HEK293 (cell line): ENCODE measurements around the gene INS.

ENCODE experiments used
- CTCF ChIA-PET: fragments of 350-600 bp; formaldehyde crosslinking; extraction: SDS; loops from one replicate; lab custom pipeline; 2021; ENCODE audit warnings: antibody characterized with exemption; lab: Yijun Ruan, JAX
- POLR2A ChIA-PET: fragments of 300-600 bp; formaldehyde crosslinking; extraction: SDS; loops from one replicate; lab custom pipeline; 2020; ENCODE audit warnings: antibody characterized with exemption, inconsistent platforms; lab: Yijun Ruan, JAX
- H3K27ac ChIP-seq: fragments of 200-500 bp; sonication (Bioruptor generic); 2 replicates; pipeline ENCODE4 v1.5.1; 2014; ENCODE audit warnings: low read depth, low read length, control low read depth, inconsistent platforms; ENCODE audit errors: extremely low read depth
- H3K36me3 ChIP-seq, 2 experiments: fragments of 200-500 bp in 1 of 2; sonication (Bioruptor generic) in 1 of 2; 1 replicate in 1 of 2; 2 replicates in 1 of 2; pipeline ENCODE4 v1.5.1; 2014 to 2017; ENCODE audit warnings: inconsistent platforms in 2 of 2, low read length in 2 of 2; ENCODE audit not compliant: control insufficient read depth in 2 of 2, insufficient read depth in 1 of 2
- H3K4me1 ChIP-seq: fragments of 200-500 bp; sonication (Bioruptor generic); 2 replicates; pipeline ENCODE4 v1.5.1; 2014; ENCODE audit warnings: mild to moderate bottlenecking, low read length, inconsistent platforms; ENCODE audit not compliant: control insufficient read depth, insufficient read depth
- H3K4me3 ChIP-seq: 2 replicates; pipeline ENCODE4 v1.5.1; 2011; ENCODE audit warnings: low read depth, mild to moderate bottlenecking, control low read depth, low read length, moderate library complexity
- H3K9me3 ChIP-seq: fragments of 200-500 bp; sonication (Bioruptor generic); 2 replicates; pipeline ENCODE4 v1.5.1; 2014; ENCODE audit warnings: low read depth, low read length, inconsistent platforms; ENCODE audit not compliant: control insufficient read depth, insufficient read depth
- GLIS1 ChIP-seq: fragments of 450-650 bp; formaldehyde crosslinking; IDR thresholded peaks from 2 replicates; pipeline ENCODE4 v1.5.1; 2016; ENCODE audit warnings: missing biosample characterization, missing genetic modification characterization
- GLIS2 ChIP-seq: fragments of 450-650 bp; formaldehyde crosslinking; IDR thresholded peaks from 2 replicates; pipeline ENCODE4 v1.5.1; 2016; ENCODE audit warnings: missing biosample characterization, missing genetic modification characterization
- HOXD13 ChIP-seq: sonication (generic); formaldehyde crosslinking; IDR thresholded peaks from 2 replicates; pipeline ENCODE4 v1.8.0; 2022; ENCODE audit warnings: missing genetic modification reagents, borderline replicate concordance
- IKZF3 ChIP-seq: fragments of 450-650 bp; IDR thresholded peaks from 2 replicates; pipeline ENCODE4 v1.5.0; 2018; ENCODE audit warnings: missing biosample characterization, mild to moderate bottlenecking, missing genetic modification characterization, moderate library complexity
- KLF8 ChIP-seq: fragments of 450-650 bp; formaldehyde crosslinking; IDR thresholded peaks from 2 replicates; pipeline ENCODE4 v1.5.1; 2016; ENCODE audit warnings: missing biosample characterization, missing genetic modification characterization
- SP2 ChIP-seq: fragments of 450-650 bp; formaldehyde crosslinking; IDR thresholded peaks from 2 replicates; pipeline ENCODE4 v1.5.1; 2016; ENCODE audit warnings: missing biosample characterization, missing genetic modification characterization
- SP7 ChIP-seq: fragments of 450-650 bp; formaldehyde crosslinking; IDR thresholded peaks from 2 replicates; pipeline ENCODE4 v1.5.1; 2016; ENCODE audit warnings: missing biosample characterization, missing genetic modification characterization
- ZFP69B ChIP-seq: fragments of 450-650 bp; formaldehyde crosslinking; IDR thresholded peaks from 2 replicates; pipeline ENCODE4 v1.5.1; 2016; ENCODE audit warnings: missing biosample characterization, missing genetic modification characterization
- ZNF19 ChIP-seq: fragments of 450-650 bp; formaldehyde crosslinking; IDR thresholded peaks from 2 replicates; pipeline ENCODE4; 2016; ENCODE audit warnings: missing biosample characterization, missing genetic modification characterization, low read depth
- ZNF214 ChIP-seq: fragments of 450-650 bp; formaldehyde crosslinking; IDR thresholded peaks from 2 replicates; pipeline ENCODE4 v1.5.1; 2017; ENCODE audit warnings: missing biosample characterization, mild to moderate bottlenecking, missing genetic modification characterization, borderline replicate concordance
- ZNF366 ChIP-seq: fragments of 450-650 bp; formaldehyde crosslinking; conservative IDR thresholded peaks from 2 replicates; pipeline ENCODE4 v1.5.1; 2016; ENCODE audit warnings: missing biosample characterization, missing genetic modification characterization
- ZNF426 ChIP-seq: fragments of 450-650 bp; formaldehyde crosslinking; IDR thresholded peaks from 2 replicates; pipeline ENCODE4 v1.5.1; 2017; ENCODE audit warnings: missing biosample characterization, missing genetic modification characterization, mild to moderate bottlenecking, inconsistent platforms, moderate library complexity
- ZNF48 ChIP-seq: fragments of 450-650 bp; formaldehyde crosslinking; IDR thresholded peaks from 2 replicates; pipeline ENCODE4 v1.5.1; 2016; ENCODE audit warnings: missing biosample characterization, missing genetic modification characterization
- ZNF623 ChIP-seq: fragments of 450-650 bp; formaldehyde crosslinking; IDR thresholded peaks from 2 replicates; pipeline ENCODE4 v1.5.1; 2016; ENCODE audit warnings: missing biosample characterization, missing genetic modification characterization
- ZNF645 ChIP-seq: fragments of 450-650 bp; formaldehyde crosslinking; IDR thresholded peaks from 2 replicates; pipeline ENCODE4; 2016; ENCODE audit warnings: missing biosample characterization, missing genetic modification characterization
- ZNF654 ChIP-seq: fragments of 450-650 bp; formaldehyde crosslinking; IDR thresholded peaks from 2 replicates; pipeline ENCODE4 v1.5.1; 2016; ENCODE audit warnings: low read depth, missing biosample characterization, missing genetic modification characterization
- ZNF660 ChIP-seq: fragments of 450-650 bp; IDR thresholded peaks from 2 replicates; pipeline ENCODE4 v1.5.1; 2018; ENCODE audit warnings: missing biosample characterization, mild to moderate bottlenecking, missing genetic modification characterization
- ZNF664 ChIP-seq: fragments of 450-650 bp; formaldehyde crosslinking; IDR thresholded peaks from 2 replicates; pipeline ENCODE4 v1.5.1; 2016; ENCODE audit warnings: missing biosample characterization, missing genetic modification characterization
- ZSCAN5A ChIP-seq: fragments of 450-650 bp; formaldehyde crosslinking; IDR thresholded peaks from 2 replicates; pipeline ENCODE4 v1.5.1; 2016; ENCODE audit warnings: missing biosample characterization, missing genetic modification characterization
- TF ChIP-seq, protein P1 (sequence below): fragments of 450-650 bp; formaldehyde crosslinking; IDR thresholded peaks from 2 replicates; pipeline ENCODE4 v1.5.1; 2016; ENCODE audit warnings: missing biosample characterization, missing genetic modification characterization

INS gene

DNA sequence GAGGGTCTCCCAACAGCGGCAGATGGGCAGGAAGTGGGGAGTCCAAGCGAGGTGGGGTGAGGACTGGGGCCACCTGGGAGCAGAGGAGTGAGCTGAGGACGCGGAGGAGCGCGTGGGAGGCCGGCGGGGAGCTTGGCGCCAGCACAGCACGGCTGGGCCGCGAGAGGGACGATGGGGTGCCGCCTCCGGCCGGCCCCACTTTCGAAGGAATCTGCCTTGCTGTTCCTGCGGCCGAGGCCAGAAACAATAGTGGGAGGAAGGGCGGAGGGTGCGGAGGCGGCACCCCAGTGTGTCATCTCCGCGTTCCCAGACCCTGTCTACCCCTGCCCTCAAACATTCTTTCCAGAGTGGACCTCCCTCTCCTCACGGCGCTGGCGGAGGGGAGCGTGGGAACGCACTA lies 5.5 kb downstream of the INS start:
- Histone ChIP-seq H3K9me3 (no peaks in the 10 kb centered on the region), H3K4me1 (no peaks in the 10 kb centered on the region), H3K4me3 (no peak overlapping the region), H3K27ac (no peak overlapping the region), H3K36me3 (no peaks in the 10 kb centered on the region)
- no peak for TF ChIP-seq ZNF214 (tag by site-specific recombination)
- TF ChIP-seq ZNF654, result no peak
- TF ChIP-seq ZSCAN5A (tag by site-specific recombination), result no peak
- no peak for TF ChIP-seq ZNF19 (tag by site-specific recombination)
- TF ChIP-seq ZNF664 (tag by site-specific recombination), result no peak
- no peak for TF ChIP-seq SP7
- no peak for TF ChIP-seq ZNF660 (tag by site-specific recombination)
- TF ChIP-seq IKZF3 (tag by site-specific recombination), result no peak
- TF ChIP-seq GLIS2 (tag by site-specific recombination), result no peak
- no peak for TF ChIP-seq ZFP69B (tag by site-specific recombination)
- no peak for TF ChIP-seq SP2 (tag by site-specific recombination)
- no peak for TF ChIP-seq KLF8 (tag by site-specific recombination)
- no peak for TF ChIP-seq HOXD13
- ChIA-PET CTCF (interaction anchor here (0.6 to 10.0 kb wide), 23 partner anchors 8 to 518 kb away, joined by 3 to 119 read pairs (median 5); partner anchors contain the start of genes H19 and TNNI2), POLR2A (interaction anchor here (0.6 to 1.3 kb wide), 3 partner anchors 118 to 1681 kb away, joined by 3 to 10 read pairs (median 5); no protein-coding TSS in a partner anchor)

GRCh38 chr11:2154889-2155288 lies 6.1 kb downstream of the INS start:
- ChIA-PET POLR2A (no interaction called here), CTCF (interaction anchor here (0.6 to 10.0 kb wide), 10 partner anchors 13 to 503 kb away, joined by 3 to 428 read pairs (median 10); partner anchors contain the start of genes H19 and TNNI2)
- TF ChIP-seq ZNF426 (tag by site-specific recombination) (no peak), GLIS1 (peak; percentile 56), ZNF48 (tag by site-specific recombination) (no peak), ZNF623 (tag by site-specific recombination) (no peak), ZNF366 (no peak), ZNF645 (no peak)
- TF ChIP-seq, protein P1, sequence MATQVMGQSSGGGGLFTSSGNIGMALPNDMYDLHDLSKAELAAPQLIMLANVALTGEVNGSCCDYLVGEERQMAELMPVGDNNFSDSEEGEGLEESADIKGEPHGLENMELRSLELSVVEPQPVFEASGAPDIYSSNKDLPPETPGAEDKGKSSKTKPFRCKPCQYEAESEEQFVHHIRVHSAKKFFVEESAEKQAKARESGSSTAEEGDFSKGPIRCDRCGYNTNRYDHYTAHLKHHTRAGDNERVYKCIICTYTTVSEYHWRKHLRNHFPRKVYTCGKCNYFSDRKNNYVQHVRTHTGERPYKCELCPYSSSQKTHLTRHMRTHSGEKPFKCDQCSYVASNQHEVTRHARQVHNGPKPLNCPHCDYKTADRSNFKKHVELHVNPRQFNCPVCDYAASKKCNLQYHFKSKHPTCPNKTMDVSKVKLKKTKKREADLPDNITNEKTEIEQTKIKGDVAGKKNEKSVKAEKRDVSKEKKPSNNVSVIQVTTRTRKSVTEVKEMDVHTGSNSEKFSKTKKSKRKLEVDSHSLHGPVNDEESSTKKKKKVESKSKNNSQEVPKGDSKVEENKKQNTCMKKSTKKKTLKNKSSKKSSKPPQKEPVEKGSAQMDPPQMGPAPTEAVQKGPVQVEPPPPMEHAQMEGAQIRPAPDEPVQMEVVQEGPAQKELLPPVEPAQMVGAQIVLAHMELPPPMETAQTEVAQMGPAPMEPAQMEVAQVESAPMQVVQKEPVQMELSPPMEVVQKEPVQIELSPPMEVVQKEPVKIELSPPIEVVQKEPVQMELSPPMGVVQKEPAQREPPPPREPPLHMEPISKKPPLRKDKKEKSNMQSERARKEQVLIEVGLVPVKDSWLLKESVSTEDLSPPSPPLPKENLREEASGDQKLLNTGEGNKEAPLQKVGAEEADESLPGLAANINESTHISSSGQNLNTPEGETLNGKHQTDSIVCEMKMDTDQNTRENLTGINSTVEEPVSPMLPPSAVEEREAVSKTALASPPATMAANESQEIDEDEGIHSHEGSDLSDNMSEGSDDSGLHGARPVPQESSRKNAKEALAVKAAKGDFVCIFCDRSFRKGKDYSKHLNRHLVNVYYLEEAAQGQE (tag by site-specific recombination), result no peak
- no peak overlapping the region for H3K27ac ChIP-seq
- no peaks in the 10 kb centered on the region for H3K9me3 ChIP-seq
- H3K4me3 ChIP-seq, result no peak overlapping the region
- H3K4me1 ChIP-seq, result no peaks in the 10 kb centered on the region
- H3K36me3 ChIP-seq, result no peaks in the 10 kb centered on the region
